Skeletal muscle tissue (tissue), 4 donors: ENCODE data around the gene MCTP2. TPM values are rescaled to one million over a fixed set of nuclear protein-coding genes. Genes with fewer than 3 reads are reported as not detected.

Source experiments
- H3K27ac ChIP-seq: one replicate; pipeline ENCODE4 v1.7.0; 2013; ENCODE audit warnings: mild to moderate bottlenecking, low read depth, low read length, inconsistent platforms
- H3K27me3 ChIP-seq, 3 donors: one replicate each; pipeline ENCODE4 v1.7.0; 2013; ENCODE audit warnings: low read length in 3 of 3; ENCODE audit not compliant: control insufficient read depth in 3 of 3, insufficient read depth in 3 of 3
- H3K36me3 ChIP-seq, 3 donors: one replicate each; pipeline ENCODE4 v1.7.0; 2013; ENCODE audit warnings: low read length in 3 of 3; ENCODE audit not compliant: control insufficient read depth in 3 of 3, insufficient read depth in 3 of 3
- H3K4me1 ChIP-seq, 3 donors: one replicate each; pipeline ENCODE4 v1.7.0; 2013; ENCODE audit warnings: low read length in 3 of 3, mild to moderate bottlenecking in 3 of 3; ENCODE audit not compliant: control insufficient read depth in 3 of 3, insufficient read depth in 3 of 3
- H3K4me3 ChIP-seq, 3 donors: one replicate each; pipeline ENCODE4 v1.7.0; 2013; ENCODE audit warnings: low read length in 3 of 3
- H3K9ac ChIP-seq, 3 donors: one replicate each; pipeline ENCODE4 v1.7.0; 2013; ENCODE audit warnings: low read length in 3 of 3, mild to moderate bottlenecking in 3 of 3, moderate library complexity in 2 of 3, low read depth in 1 of 3
- H3K9me3 ChIP-seq, 3 donors: one replicate each; pipeline ENCODE4 v1.7.0; 2013; ENCODE audit warnings: low read length in 3 of 3; ENCODE audit not compliant: control insufficient read depth in 3 of 3
- total RNA-seq: library from RNA; depleted of rRNA; stranded (reverse); fragments of >200 nt; gene quantifications from one replicate; pipeline ENCODE4 v1.2.3, GENCODE V29; 2014
- donor health status: Osteomylitis.

Gene MCTP2
- total RNA-seq, 1 donor from 2014 or later, result 2.1 TPM

GRCh38 chr15:94381384-94381783, 150.0 kb downstream of the MCTP2 start:
- Histone ChIP-seq H3K9me3 (no peaks in the 10 kb centered on the region), H3K36me3 (no peaks in the 10 kb centered on the region), H3K4me1 (no peaks in the 10 kb centered on the region), H3K4me3 (no peak overlapping the region), H3K9ac (no peak overlapping the region), H3K27me3 (no peaks in the 10 kb centered on the region), H3K27ac (no peak overlapping the region)

- Histone ChIP-seq H3K9me3 (no peaks in the 10 kb centered on the region), H3K4me1 (no peaks in the 10 kb centered on the region), H3K36me3 (no peaks in the 10 kb centered on the region), H3K27me3 (no peaks in the 10 kb centered on the region), H3K9ac (no peak overlapping the region), H3K27ac (no peak overlapping the region), H3K4me3 (no peak overlapping the region)
Measured at GRCh38 chr15:94383041-94383440, 151.7 kb downstream of the MCTP2 start.

- Histone ChIP-seq H3K4me1 (no peaks in the 10 kb centered on the region), H3K27ac (no peak overlapping the region), H3K27me3 (no peaks in the 10 kb centered on the region), H3K9me3 (no peaks in the 10 kb centered on the region), H3K36me3 (no peaks in the 10 kb centered on the region), H3K4me3 (no peak overlapping the region), H3K9ac (no peak overlapping the region)
Measured at GRCh38 chr15:94383706-94384105, 152.3 kb downstream of the MCTP2 start.

GRCh38 chr15:94385441-94385840, 154.1 kb downstream of the MCTP2 start:
- Histone ChIP-seq H3K27me3 (no peaks in the 10 kb centered on the region), H3K4me1 (no peaks in the 10 kb centered on the region), H3K27ac (no peak overlapping the region), H3K9ac (no peak overlapping the region), H3K36me3 (no peaks in the 10 kb centered on the region), H3K9me3 (no peaks in the 10 kb centered on the region), H3K4me3 (no peak overlapping the region)

GRCh38 chr15:94386351-94386750, 155.0 kb downstream of the MCTP2 start:
- Histone ChIP-seq H3K27me3 (no peaks in the 10 kb centered on the region), H3K9me3 (no peaks in the 10 kb centered on the region), H3K9ac (no peak overlapping the region), H3K4me3 (no peak overlapping the region), H3K27ac (no peak overlapping the region), H3K36me3 (no peaks in the 10 kb centered on the region), H3K4me1 (no peaks in the 10 kb centered on the region)

- no peak overlapping the region for H3K4me3 ChIP-seq
- no peak overlapping the region for H3K27ac ChIP-seq
- no peaks in the 10 kb centered on the region for H3K9me3 ChIP-seq
- H3K4me1 ChIP-seq, result no peaks in the 10 kb centered on the region
- H3K27me3 ChIP-seq, result no peaks in the 10 kb centered on the region
- no peak overlapping the region for H3K9ac ChIP-seq
- H3K36me3 ChIP-seq, result no peaks in the 10 kb centered on the region
Measured at GRCh38 chr15:94387442-94387841, 156.1 kb downstream of the MCTP2 start.

GRCh38 chr15:94387849-94388441, 156.6 kb downstream of the MCTP2 start:
- no peak overlapping the region for H3K4me3 ChIP-seq
- no peak overlapping the region for H3K9ac ChIP-seq
- no peaks in the 10 kb centered on the region for H3K36me3 ChIP-seq
- no peak overlapping the region for H3K27ac ChIP-seq
- H3K27me3 ChIP-seq, result no peaks in the 10 kb centered on the region
- H3K9me3 ChIP-seq, result no peaks in the 10 kb centered on the region
- H3K4me1 ChIP-seq, result no peaks in the 10 kb centered on the region

GRCh38 chr15:94395640-94396039, 164.3 kb downstream of the MCTP2 start:
- Histone ChIP-seq H3K9me3 (no peaks in the 10 kb centered on the region), H3K4me1 (no peaks in the 10 kb centered on the region), H3K4me3 (no peak overlapping the region), H3K9ac (no peak overlapping the region), H3K27me3 (no peaks in the 10 kb centered on the region), H3K27ac (no peak overlapping the region), H3K36me3 (no peaks in the 10 kb centered on the region)

- Histone ChIP-seq H3K9ac (no peak overlapping the region), H3K9me3 (no peaks in the 10 kb centered on the region), H3K4me3 (no peak overlapping the region), H3K27ac (no peak overlapping the region), H3K36me3 (no peaks in the 10 kb centered on the region), H3K4me1 (no peaks in the 10 kb centered on the region), H3K27me3 (no peaks in the 10 kb centered on the region)
Measured at GRCh38 chr15:94397337-94397736, 166.0 kb downstream of the MCTP2 start.

GRCh38 chr15:94398001-94398400, 166.6 kb downstream of the MCTP2 start:
- Histone ChIP-seq H3K27ac (no peak overlapping the region), H3K36me3 (no peaks in the 10 kb centered on the region)

More at GRCh38 chr15:94398001-94398400, 166.6 kb downstream of the MCTP2 start:
- Histone ChIP-seq H3K9ac (no peak overlapping the region), H3K9me3 (no peaks in the 10 kb centered on the region), H3K4me1 (no peaks in the 10 kb centered on the region), H3K27me3 (no peaks in the 10 kb centered on the region), H3K4me3 (no peak overlapping the region)
